ENCODE results near the gene CXCL12. TPM values are rescaled to one million over a fixed set of nuclear protein-coding genes. Genes with fewer than 3 reads are reported as not detected.

CXCL12 gene
- total RNA-seq, 6 experiments from 2014 or later, result 111 to 241 (median 197) TPM

- peaks cover 6% of the 10 kb centered on the region; the same call in 1 of the 2 replicates for H3K4me1 Mint-ChIP-seq (ENCODE audit: low read depth)
- peaks cover 9% of the 10 kb centered on the region; the same call in 1 of the 2 replicates for H3K27me3 Mint-ChIP-seq (ENCODE audit: insufficient read depth)
- DNase-seq, result no peak
- H3K27ac Mint-ChIP-seq, result no peak overlapping the region
- TF ChIP-seq CTCF (IDR thresholded peaks at IDR 0.05), result no peak; the same call in 1 of the 2 replicates
- H3K36me3 Mint-ChIP-seq (ENCODE audit: low read depth), result no peaks in the 10 kb centered on the region
- no peaks in the 10 kb centered on the region for H3K9me3 Mint-ChIP-seq
- no peak overlapping the region for H3K4me3 Mint-ChIP-seq
These were observed 40.2 kb downstream of the CXCL12 start for GRCh38 chr10:44344727-44345126.

DNA sequence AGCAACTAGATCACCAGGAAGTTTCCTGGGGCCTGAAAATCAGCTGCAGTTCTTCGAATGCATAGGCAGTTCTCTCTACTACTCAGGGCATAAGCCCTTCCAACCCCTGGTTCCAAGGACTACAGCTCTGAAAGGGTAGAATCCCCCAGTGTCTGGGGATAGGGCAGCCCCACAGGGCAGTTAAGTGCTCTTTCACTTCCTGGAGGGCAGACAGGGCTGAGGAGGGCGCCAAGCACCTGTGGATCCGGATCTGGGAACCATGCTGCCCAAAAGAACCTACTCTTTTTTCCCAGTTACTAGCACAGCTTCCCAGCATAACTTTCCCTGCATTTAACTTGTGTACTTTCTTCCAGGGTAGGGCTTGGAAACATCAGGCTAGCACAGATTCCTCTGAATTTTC is 41.1 kb downstream of the CXCL12 start:
- Mint-ChIP-seq H3K27me3 (ENCODE audit: insufficient read depth) (peaks cover 9% of the 10 kb centered on the region; the same call in 1 of the 2 replicates), H3K36me3 (ENCODE audit: low read depth) (no peaks in the 10 kb centered on the region), H3K9me3 (no peaks in the 10 kb centered on the region), H3K4me3 (no peak overlapping the region), H3K4me1 (ENCODE audit: low read depth) (peaks cover 6% of the 10 kb centered on the region; the same call in 1 of the 2 replicates), H3K27ac (no peak overlapping the region)
- no peak for TF ChIP-seq CTCF (IDR thresholded peaks at IDR 0.05)
- DNase-seq, result no peak

- Mint-ChIP-seq H3K4me1 (ENCODE audit: low read depth) (peaks cover 6% of the 10 kb centered on the region; the same call in 1 of the 2 replicates), H3K27me3 (ENCODE audit: insufficient read depth) (peaks cover 9% of the 10 kb centered on the region), H3K36me3 (ENCODE audit: low read depth) (no peaks in the 10 kb centered on the region), H3K27ac (no peak overlapping the region), H3K4me3 (no peak overlapping the region), H3K9me3 (no peaks in the 10 kb centered on the region)
- no peak for TF ChIP-seq CTCF (IDR thresholded peaks at IDR 0.05)
- DNase-seq, result no peak
These were observed 43.0 kb downstream of the CXCL12 start for GRCh38 chr10:44341886-44342285.

DNA sequence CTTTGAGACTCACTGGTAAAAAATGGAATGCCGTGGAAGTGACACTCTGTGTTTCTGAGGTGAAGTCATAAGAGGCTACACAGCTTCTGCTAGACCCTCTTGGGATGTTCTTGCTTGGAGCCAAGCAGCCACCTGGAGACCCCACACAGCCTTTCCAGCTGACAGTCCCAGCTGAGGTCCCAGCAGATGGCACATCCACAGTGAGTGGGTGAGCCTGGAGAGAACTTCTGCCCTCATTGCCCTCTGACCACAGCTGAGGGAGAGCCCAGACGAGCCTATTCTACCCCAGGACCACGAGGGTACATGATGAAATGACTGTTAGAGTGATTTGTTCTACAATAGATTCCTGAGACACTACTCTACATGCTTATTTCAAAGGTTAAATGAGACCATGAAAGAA is 44.3 kb downstream of the CXCL12 start:
- H3K27ac Mint-ChIP-seq, result no peak overlapping the region
- no peak for TF ChIP-seq CTCF (IDR thresholded peaks at IDR 0.05)
- H3K4me1 Mint-ChIP-seq (ENCODE audit: low read depth), result peaks cover 9% of the 10 kb centered on the region
- H3K4me3 Mint-ChIP-seq, result no peak overlapping the region
- no peak for DNase-seq
- no peaks in the 10 kb centered on the region for H3K9me3 Mint-ChIP-seq
- H3K27me3 Mint-ChIP-seq (ENCODE audit: insufficient read depth), result peaks cover 9% of the 10 kb centered on the region
- no peaks in the 10 kb centered on the region for H3K36me3 Mint-ChIP-seq (ENCODE audit: low read depth)

DNA sequence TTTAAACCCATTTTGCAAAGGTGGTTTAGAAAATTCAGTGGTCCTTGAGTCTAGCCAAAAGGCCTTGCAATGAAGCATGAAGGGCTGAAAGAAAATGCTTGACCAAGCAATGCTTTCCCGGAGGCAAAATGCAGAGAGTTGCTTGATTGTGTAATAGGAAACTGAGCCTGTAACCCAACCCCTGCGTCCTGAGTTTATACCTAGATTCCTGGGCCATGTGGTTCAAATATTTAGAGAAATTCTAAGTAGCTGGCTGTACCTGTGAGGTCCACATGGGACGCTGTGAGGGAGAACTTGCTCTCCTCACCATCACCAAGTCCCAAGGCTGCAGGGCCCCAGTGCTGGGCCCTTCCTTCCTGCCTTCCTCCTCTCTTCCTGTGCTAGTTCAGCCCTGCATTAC is 45.7 kb downstream of the CXCL12 start:
- no peaks in the 10 kb centered on the region for H3K36me3 Mint-ChIP-seq (ENCODE audit: low read depth)
- TF ChIP-seq CTCF (IDR thresholded peaks at IDR 0.05), result no peak
- no peaks in the 10 kb centered on the region for H3K9me3 Mint-ChIP-seq
- DNase-seq, result no peak
- H3K27me3 Mint-ChIP-seq (ENCODE audit: insufficient read depth), result peaks cover 6% of the 10 kb centered on the region
- no peak overlapping the region for H3K27ac Mint-ChIP-seq
- H3K4me3 Mint-ChIP-seq, result no peak overlapping the region
- H3K4me1 Mint-ChIP-seq (ENCODE audit: low read depth), result peaks cover 23% of the 10 kb centered on the region

GRCh38 chr10:44337081-44337480 is 47.8 kb downstream of the CXCL12 start:
- TF ChIP-seq CTCF (IDR thresholded peaks at IDR 0.05), result no peak
- Mint-ChIP-seq H3K9me3 (no peaks in the 10 kb centered on the region), H3K27ac (no peak overlapping the region), H3K4me3 (no peak overlapping the region), H3K4me1 (ENCODE audit: low read depth) (peaks cover 33% of the 10 kb centered on the region), H3K27me3 (ENCODE audit: insufficient read depth) (no peaks in the 10 kb centered on the region; the same call in 1 of the 2 replicates), H3K36me3 (ENCODE audit: low read depth) (no peaks in the 10 kb centered on the region)
- no peak for DNase-seq
